Neuronal stem cell (in vitro differentiated cells): ENCODE measurements around the gene TWSG1.
"Not testable (repeated sequence)": the region's sequence is repeated elsewhere in the genome, so short reads cannot be mapped to it uniquely, and the experiment has no call there.

Source experiments
- DNase-seq: peaks from one replicate; pipeline ENCODE4 v3.0.0-alpha.2; 2013; ENCODE audit warnings: low spot score
- H2AFZ ChIP-seq: one replicate; pipeline ENCODE4 v1.6.1; 2013; ENCODE audit warnings: mild to moderate bottlenecking, low read length, inconsistent platforms
- H2AK5ac ChIP-seq: 2 replicates; pipeline ENCODE4 v1.6.1; 2013; ENCODE audit warnings: low read depth, mild to moderate bottlenecking, inconsistent platforms, low read length, moderate library complexity, mixed read lengths
- H2BK120ac ChIP-seq: 2 replicates; pipeline ENCODE4 v1.6.1; 2013; ENCODE audit warnings: low read depth, mild to moderate bottlenecking, inconsistent platforms, low read length, moderate library complexity, mixed read lengths
- H2BK12ac ChIP-seq: one replicate; pipeline ENCODE4 v1.6.1; 2013; ENCODE audit warnings: low read length, inconsistent platforms
- H2BK15ac ChIP-seq: 2 replicates; pipeline ENCODE4 v1.6.1; 2013; ENCODE audit warnings: mild to moderate bottlenecking, low read length, inconsistent platforms, mixed read lengths
- H2BK5ac ChIP-seq: one replicate; pipeline ENCODE4 v1.6.1; 2013; ENCODE audit warnings: inconsistent platforms, mild to moderate bottlenecking, low read length, moderate library complexity
- H3K14ac ChIP-seq: one replicate; pipeline ENCODE4 v1.6.1; 2013; ENCODE audit warnings: low read length, inconsistent platforms
- H3K18ac ChIP-seq: 2 replicates; pipeline ENCODE4 v1.6.1; 2013; ENCODE audit warnings: low read length, inconsistent platforms
- H3K23ac ChIP-seq: 2 replicates; pipeline ENCODE4 v1.6.1; 2013; ENCODE audit warnings: low read depth, mild to moderate bottlenecking, mixed read lengths, low read length, inconsistent platforms; ENCODE audit not compliant: poor library complexity
- H3K27ac ChIP-seq: replicated peaks from 3 replicates; pipeline ENCODE4 v1.5.1; 2013; ENCODE audit warnings: low read length, inconsistent platforms
- H3K27me3 ChIP-seq, 3 experiments: 2 replicates each; pipeline ENCODE4 v1.6.1; 2013; ENCODE audit warnings: low read length in 3 of 3, mild to moderate bottlenecking in 2 of 3, inconsistent platforms in 1 of 3, low read depth in 1 of 3, mixed read lengths in 1 of 3, moderate library complexity in 1 of 3; ENCODE audit not compliant: control insufficient read depth in 3 of 3, insufficient read depth in 3 of 3
- H3K36me3 ChIP-seq, 2 donors: replicated peaks in 1 of 2; 2 replicates each; pipeline ENCODE4 v1.6.1; 2013; ENCODE audit warnings: low read length in 2 of 2; ENCODE audit not compliant: control insufficient read depth in 2 of 2, insufficient read depth in 2 of 2
- H3K4ac ChIP-seq: 2 replicates; pipeline ENCODE4 v1.6.1; 2013; ENCODE audit warnings: inconsistent platforms, mild to moderate bottlenecking, low read length, moderate library complexity
- H3K4me1 ChIP-seq, 2 donors: 1 replicate in 1 of 2; 2 replicates in 1 of 2; pipeline ENCODE4 v1.6.1; 2013; ENCODE audit warnings: low read length in 2 of 2, low read depth in 1 of 2; ENCODE audit not compliant: control insufficient read depth in 2 of 2, insufficient read depth in 1 of 2
- H3K4me2 ChIP-seq: one replicate; pipeline ENCODE4 v1.6.1; 2013; ENCODE audit warnings: mild to moderate bottlenecking, low read length, inconsistent platforms; ENCODE audit not compliant: insufficient read depth, poor library complexity, severe bottlenecking
- H3K4me3 ChIP-seq, 2 donors: 2 replicates each; pipeline ENCODE4 v1.5.1; 2013; ENCODE audit warnings: low read length in 2 of 2, mild to moderate bottlenecking in 2 of 2, inconsistent platforms in 1 of 2, moderate library complexity in 1 of 2
- H3K79me1 ChIP-seq: one replicate; pipeline ENCODE4 v1.6.1; 2013; ENCODE audit warnings: low read depth, mild to moderate bottlenecking, inconsistent platforms, low read length, moderate library complexity
- H3K9ac ChIP-seq: one replicate; pipeline ENCODE4 v1.6.1; 2013; ENCODE audit warnings: mild to moderate bottlenecking, low read depth, low read length, inconsistent platforms; ENCODE audit not compliant: poor library complexity
- H3K9me3 ChIP-seq, 2 donors: replicated peaks in 1 of 2; 2 replicates each; pipeline versions ENCODE3 to v1.6.1; 2013; ENCODE audit warnings: low read length in 2 of 2, mild to moderate bottlenecking in 2 of 2, inconsistent platforms in 1 of 2, low read depth in 1 of 2, mixed read lengths in 1 of 2, moderate library complexity in 1 of 2; ENCODE audit not compliant: control insufficient read depth in 2 of 2, insufficient read depth in 1 of 2
- H4K8ac ChIP-seq: one replicate; pipeline ENCODE4 v1.6.1; 2013; ENCODE audit warnings: low read depth, mild to moderate bottlenecking, inconsistent platforms, low read length, moderate library complexity
- H4K91ac ChIP-seq: one replicate; pipeline ENCODE4 v1.6.1; 2013; ENCODE audit warnings: low read length, low read depth, mild to moderate bottlenecking, inconsistent platforms; ENCODE audit not compliant: poor library complexity
- WGBS, 2 donors: extraction: QIAGEN DNeasy Blood & Tissue Kit; methylation state at CpG; one replicate each; pipeline ENCODE4 v1.1.7; 2013; ENCODE audit warnings: missing lambda C conversion rate in 2 of 2, mixed read lengths in 1 of 2; ENCODE audit not compliant: insufficient read length in 2 of 2, insufficient replicate concordance in 1 of 2; ENCODE audit errors: extremely low coverage in 2 of 2; 5-methylcytosine and 5-hydroxymethylcytosine counted together

Gene TWSG1

GRCh38 chr18:9446839-9447238 is 112.3 kb downstream of the TWSG1 start:
- H2BK12ac ChIP-seq = no peak overlapping the region
- no peaks in the 10 kb centered on the region for H3K36me3 ChIP-seq
- H3K4me3 ChIP-seq = no peak overlapping the region
- H3K23ac ChIP-seq = no peak overlapping the region
- peaks cover 5 to 15% of the 10 kb centered on the region in 2 donors for H3K9me3 ChIP-seq
- no peak overlapping the region for H3K14ac ChIP-seq
- H3K4me1 ChIP-seq = peaks cover 0 to 3% of the 10 kb centered on the region in 2 donors
- no peak for DNase-seq
- no CpG with 5 or more reads among the region's 5 CpGs for WGBS, 2 donors
- H3K9ac ChIP-seq = no peak overlapping the region
- H2BK15ac ChIP-seq = no peak overlapping the region
- H2AK5ac ChIP-seq = no peak overlapping the region
- no peak overlapping the region for H2BK120ac ChIP-seq
- H3K79me1 ChIP-seq = no peaks in the 10 kb centered on the region
- no peak overlapping the region for H4K91ac ChIP-seq
- H3K27me3 ChIP-seq = no peaks in the 10 kb centered on the region
- no peak overlapping the region for H4K8ac ChIP-seq
- H3K4me2 ChIP-seq = no peak overlapping the region
- H2BK5ac ChIP-seq = no peak overlapping the region
- H3K4ac ChIP-seq = no peak overlapping the region
- no peak overlapping the region for H3K18ac ChIP-seq
- no peak overlapping the region for H3K27ac ChIP-seq
- no peak overlapping the region for H2AFZ ChIP-seq

- H3K23ac ChIP-seq = no peak overlapping the region
- H2BK5ac ChIP-seq = no peak overlapping the region
- H3K27me3 ChIP-seq = no peaks in the 10 kb centered on the region
- no peaks in the 10 kb centered on the region for H3K36me3 ChIP-seq
- H3K4me1 ChIP-seq = peaks cover 0 to 3% of the 10 kb centered on the region in 2 donors
- H3K9me3 ChIP-seq = peaks cover 5 to 15% of the 10 kb centered on the region in 2 donors
- no peak overlapping the region for H3K4me3 ChIP-seq
- no peak overlapping the region for H3K18ac ChIP-seq
- H2BK120ac ChIP-seq = no peak overlapping the region
- H3K14ac ChIP-seq = no peak overlapping the region
- no peaks in the 10 kb centered on the region for H3K79me1 ChIP-seq
- H3K4ac ChIP-seq = no peak overlapping the region
- no peak overlapping the region for H2AFZ ChIP-seq
- no peak for DNase-seq
- H2AK5ac ChIP-seq = no peak overlapping the region
- H2BK15ac ChIP-seq = no peak overlapping the region
- no peak overlapping the region for H3K4me2 ChIP-seq
- no peak overlapping the region for H2BK12ac ChIP-seq
- no peak overlapping the region for H3K9ac ChIP-seq
- H3K27ac ChIP-seq = no peak overlapping the region
- H4K8ac ChIP-seq = no peak overlapping the region
- H4K91ac ChIP-seq = no peak overlapping the region
- no CpG with 5 or more reads among the region's 7 CpGs for WGBS, 2 donors
Measured at GRCh38 chr18:9447334-9447733, 112.8 kb downstream of the TWSG1 start.

DNA sequence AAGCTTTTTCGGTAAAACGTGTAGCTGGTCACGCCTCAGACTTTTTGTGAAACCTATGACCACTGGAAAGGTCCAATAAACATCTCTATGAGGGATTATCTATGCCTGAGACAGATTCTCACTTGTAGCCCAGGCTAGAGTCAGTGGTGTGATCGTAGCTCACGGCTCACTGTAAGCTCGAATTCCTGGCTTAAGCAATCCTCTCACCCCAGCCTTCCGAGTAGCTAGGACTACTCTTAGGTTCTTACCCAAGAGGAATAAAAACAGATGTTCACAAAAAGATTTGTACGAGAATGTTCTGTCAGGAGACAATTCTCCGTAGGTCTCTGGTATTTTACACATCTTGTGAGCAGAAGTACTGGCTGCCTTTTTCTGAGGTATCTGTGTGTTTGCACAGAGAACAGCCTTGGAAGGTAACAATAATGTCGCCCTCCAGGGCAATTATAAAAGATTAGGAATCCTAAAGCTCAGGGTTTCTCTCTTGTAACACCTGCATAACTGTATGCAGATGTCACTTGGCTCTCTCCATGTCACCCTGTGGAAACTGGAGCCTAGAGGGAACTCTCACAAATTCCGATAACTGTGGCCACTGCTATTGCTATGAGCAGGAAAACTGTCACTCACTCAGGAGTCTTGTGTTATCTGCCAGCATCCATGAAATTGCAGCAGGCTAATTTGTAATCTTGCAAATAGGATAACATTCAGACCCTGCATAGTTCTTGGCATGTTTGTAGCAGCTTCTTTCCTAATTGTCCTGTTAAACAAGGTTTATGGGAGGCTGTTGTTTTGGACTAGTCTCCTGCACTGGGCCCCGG is 115.2 kb downstream of the TWSG1 start:
- no peak overlapping the region for H4K91ac ChIP-seq
- H3K4me2 ChIP-seq = no peak overlapping the region
- no peak overlapping the region for H2BK5ac ChIP-seq
- no peak overlapping the region for H2BK15ac ChIP-seq
- no peaks in the 10 kb centered on the region for H3K27me3 ChIP-seq
- no peak overlapping the region for H2BK12ac ChIP-seq
- no peak overlapping the region for H3K14ac ChIP-seq
- H3K23ac ChIP-seq = no peak overlapping the region
- H2BK120ac ChIP-seq = no peak overlapping the region
- H3K18ac ChIP-seq = no peak overlapping the region
- H3K9me3 ChIP-seq = peaks cover 5 to 15% of the 10 kb centered on the region in 2 donors
- H2AFZ ChIP-seq = peak overlapping the region; percentile 78
- H3K4me3 ChIP-seq = no peak overlapping the region
- H3K79me1 ChIP-seq = no peaks in the 10 kb centered on the region
- H3K9ac ChIP-seq = no peak overlapping the region
- no peak overlapping the region for H4K8ac ChIP-seq
- WGBS, 2 donors = no CpG with 5 or more reads among the region's 12 CpGs
- no peaks in the 10 kb centered on the region for H3K36me3 ChIP-seq
- peaks cover 0 to 3% of the 10 kb centered on the region in 2 donors for H3K4me1 ChIP-seq
- no peak for DNase-seq
- no peak overlapping the region for H3K27ac ChIP-seq
- no peak overlapping the region for H2AK5ac ChIP-seq
- no peak overlapping the region for H3K4ac ChIP-seq

DNA sequence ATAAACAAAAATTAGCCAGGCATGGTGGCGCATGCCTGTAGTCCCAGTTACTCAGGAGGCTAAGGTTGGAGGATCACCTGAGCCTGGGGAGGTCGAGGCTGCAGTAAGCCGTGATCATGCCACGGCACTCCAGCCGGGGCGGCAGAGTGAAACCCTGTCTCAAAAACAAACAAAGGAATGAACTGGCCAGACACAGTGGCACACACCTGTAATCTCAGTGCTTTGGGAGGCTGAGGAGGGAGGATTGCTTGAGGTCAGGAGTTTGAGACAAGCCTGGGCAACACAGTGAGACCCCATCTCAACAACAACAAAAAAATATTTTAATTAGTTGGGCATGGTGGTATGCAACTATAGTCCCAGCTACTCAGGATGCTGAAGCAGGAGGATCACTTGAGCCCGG is 116.3 kb downstream of the TWSG1 start:
- H3K27me3 ChIP-seq, H3K23ac ChIP-seq, H4K91ac ChIP-seq, H2BK15ac ChIP-seq, H3K4ac ChIP-seq, H2AK5ac ChIP-seq, H4K8ac ChIP-seq, H3K9ac ChIP-seq, H2BK5ac ChIP-seq, DNase-seq, H3K4me2 ChIP-seq, H2BK120ac ChIP-seq, H2BK12ac ChIP-seq, H3K4me3 ChIP-seq, H3K79me1 ChIP-seq, H3K4me1 ChIP-seq, H3K27ac ChIP-seq, H3K36me3 ChIP-seq: not testable (repeated sequence)
- Histone ChIP-seq H2AFZ (peak overlapping the region; percentile 78), H3K18ac (peak overlapping the region; percentile 41), H3K14ac (peak overlapping the region; percentile 48), H3K9me3 (peaks cover 9 to 16% of the 10 kb centered on the region in 2 donors)
- WGBS, 2 donors = no CpG with 5 or more reads among the region's 7 CpGs
